Neural progenitor cell (in vitro differentiated cells): Measurements from ENCODE around the gene UGT1A10. TPM values are rescaled to one million over a fixed set of nuclear protein-coding genes. Genes with fewer than 3 reads are reported as not detected.
A peak's percentile ranks its signal among the peaks of the same experiment; 100 is the strongest.

Experiments used
- DNase-seq: peaks from one replicate; pipeline ENCODE4 v3.0.0-alpha.2; 2016; ENCODE audit warnings: low spot score
- H2AFZ ChIP-seq: fragments of 200-600 bp; sonication (generic); replicated peaks from 2 replicates; pipeline ENCODE4 v1.6.1; 2016; ENCODE audit warnings: antibody characterized with exemption
- H3F3A ChIP-seq: fragments of 200-600 bp; sonication (generic); 2 replicates; pipeline ENCODE4 v1.6.1; 2016; ENCODE audit warnings: antibody characterized with exemption, low read depth
- H3K27ac ChIP-seq: fragments of 200-600 bp; sonication (generic); 2 replicates; pipeline ENCODE4 v1.5.1; 2016; ENCODE audit warnings: mild to moderate bottlenecking
- H3K27me3 ChIP-seq: fragments of 200-600 bp; sonication (generic); 2 replicates; pipeline ENCODE4 v1.6.1; 2016; ENCODE audit warnings: mild to moderate bottlenecking, moderate library complexity
- H3K36me3 ChIP-seq: fragments of 200-600 bp; sonication (generic); 2 replicates; pipeline ENCODE4 v1.5.1; 2016
- H3K4me1 ChIP-seq: fragments of 200-600 bp; sonication (generic); 2 replicates; pipeline ENCODE4 v1.6.1; 2016; ENCODE audit warnings: mixed run types
- H3K4me2 ChIP-seq: fragments of 200-600 bp; sonication (generic); 2 replicates; pipeline ENCODE4 v1.6.1; 2016
- H3K4me3 ChIP-seq: fragments of 200-600 bp; sonication (generic); 2 replicates; pipeline ENCODE4 v1.5.1; 2016
- H3K79me2 ChIP-seq: fragments of 200-600 bp; sonication (generic); 2 replicates; pipeline ENCODE4 v1.6.1; 2016; ENCODE audit warnings: low read depth
- H3K9ac ChIP-seq: fragments of 200-600 bp; sonication (generic); 2 replicates; pipeline ENCODE4 v1.6.1; 2016
- H3K9me3 ChIP-seq: fragments of 200-600 bp; sonication (generic); 2 replicates; pipeline ENCODE4 v1.5.1; 2016; ENCODE audit warnings: low read depth
- H4K20me1 ChIP-seq: fragments of 200-600 bp; sonication (generic); 2 replicates; pipeline ENCODE4 v1.6.1; 2016; ENCODE audit warnings: low read depth
- H3K27ac Mint-ChIP-seq: 3 replicates; pipeline ENCODE4 v1.8.0; 2021; ENCODE audit warnings: mixed read lengths
- H3K27me3 Mint-ChIP-seq: 2 replicates; pipeline ENCODE4 v1.8.0; 2022; ENCODE audit warnings: low read depth, mild to moderate bottlenecking, inconsistent platforms, moderate library complexity, mixed read lengths; ENCODE audit not compliant: insufficient read depth
- H3K36me3 Mint-ChIP-seq: 3 replicates; pipeline ENCODE4 v1.8.0; 2021; ENCODE audit warnings: mixed read lengths
- H3K4me1 Mint-ChIP-seq: 3 replicates; pipeline ENCODE4 v1.8.0; 2021; ENCODE audit warnings: mixed read lengths
- H3K4me3 Mint-ChIP-seq: 3 replicates; pipeline ENCODE4 v1.8.0; 2021; ENCODE audit warnings: mild to moderate bottlenecking, moderate library complexity, mixed read lengths
- H3K9me3 Mint-ChIP-seq: 3 replicates; pipeline ENCODE4 v1.8.0; 2020; ENCODE audit warnings: mixed read lengths
- EZH2 ChIP-seq: fragments of 200-600 bp; sonication (generic); IDR thresholded peaks from 2 replicates; pipeline ENCODE4 v1.6.1; 2017; ENCODE audit warnings: antibody characterized with exemption, mild to moderate bottlenecking, moderate library complexity
- EZH2phosphoT487 ChIP-seq: fragments of 200-600 bp; sonication (generic); IDR thresholded peaks from 2 replicates; pipeline ENCODE4 v1.6.1; 2017; ENCODE audit warnings: antibody characterized with exemption
- total RNA-seq: library from RNA; depleted of rRNA; stranded (reverse); fragments of >200 nt; gene quantifications from 2 replicates; pipeline ENCODE4 v1.2.3, GENCODE V29; 2015; ENCODE audit warnings: low replicate concordance
- TF ChIP-seq, protein P1 (sequence below): fragments of 200-600 bp; sonication (generic); IDR thresholded peaks from 2 replicates; pipeline ENCODE4 v1.5.1; 2017; ENCODE audit warnings: antibody characterized with exemption, mild to moderate bottlenecking

Gene UGT1A10
- total RNA-seq, 1 donor from 2014 or later = not detected

DNA sequence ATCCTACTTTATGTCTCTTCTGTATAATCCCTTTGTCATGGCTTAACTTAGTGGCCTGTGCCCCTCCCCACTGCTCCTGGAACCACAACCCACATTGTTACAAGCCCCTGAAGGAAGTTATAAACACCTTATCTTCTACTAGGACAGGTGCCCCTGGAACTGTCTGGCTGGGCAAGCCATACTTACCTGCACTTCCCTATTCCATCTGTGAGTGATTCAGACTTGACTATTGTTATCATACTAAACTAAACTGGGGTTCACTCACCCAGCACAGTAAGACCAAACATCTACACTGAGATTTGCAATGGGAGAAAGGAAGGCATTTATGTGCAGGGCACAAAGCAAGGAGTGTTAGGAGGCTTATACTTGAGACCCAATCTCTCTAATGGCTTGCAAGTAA lies 52.8 kb downstream of the UGT1A10 start:
- Histone ChIP-seq H2AFZ (peak overlapping the region; percentile 28), H3K4me2 (no peak overlapping the region), H3K9ac (no peak overlapping the region), H3K36me3 (no peaks in the 10 kb centered on the region), H3K4me3 (no peak overlapping the region), H3K79me2 (no peaks in the 10 kb centered on the region), H3K4me1 (no peaks in the 10 kb centered on the region), H3K9me3 (no peaks in the 10 kb centered on the region), H4K20me1 (no peaks in the 10 kb centered on the region), H3K27me3 (no peaks in the 10 kb centered on the region), H3F3A (no peaks in the 10 kb centered on the region), H3K27ac (no peak overlapping the region)
- no peaks in the 10 kb centered on the region for H3K9me3 Mint-ChIP-seq
- no peaks in the 10 kb centered on the region for H3K36me3 Mint-ChIP-seq
- no peak overlapping the region for H3K4me3 Mint-ChIP-seq
- TF ChIP-seq EZH2phosphoT487 = no peak
- TF ChIP-seq, protein P1, sequence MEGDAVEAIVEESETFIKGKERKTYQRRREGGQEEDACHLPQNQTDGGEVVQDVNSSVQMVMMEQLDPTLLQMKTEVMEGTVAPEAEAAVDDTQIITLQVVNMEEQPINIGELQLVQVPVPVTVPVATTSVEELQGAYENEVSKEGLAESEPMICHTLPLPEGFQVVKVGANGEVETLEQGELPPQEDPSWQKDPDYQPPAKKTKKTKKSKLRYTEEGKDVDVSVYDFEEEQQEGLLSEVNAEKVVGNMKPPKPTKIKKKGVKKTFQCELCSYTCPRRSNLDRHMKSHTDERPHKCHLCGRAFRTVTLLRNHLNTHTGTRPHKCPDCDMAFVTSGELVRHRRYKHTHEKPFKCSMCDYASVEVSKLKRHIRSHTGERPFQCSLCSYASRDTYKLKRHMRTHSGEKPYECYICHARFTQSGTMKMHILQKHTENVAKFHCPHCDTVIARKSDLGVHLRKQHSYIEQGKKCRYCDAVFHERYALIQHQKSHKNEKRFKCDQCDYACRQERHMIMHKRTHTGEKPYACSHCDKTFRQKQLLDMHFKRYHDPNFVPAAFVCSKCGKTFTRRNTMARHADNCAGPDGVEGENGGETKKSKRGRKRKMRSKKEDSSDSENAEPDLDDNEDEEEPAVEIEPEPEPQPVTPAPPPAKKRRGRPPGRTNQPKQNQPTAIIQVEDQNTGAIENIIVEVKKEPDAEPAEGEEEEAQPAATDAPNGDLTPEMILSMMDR = no peak
- DNase-seq = no peak
- H3K4me1 Mint-ChIP-seq = no peaks in the 10 kb centered on the region
- H3K27ac Mint-ChIP-seq = no peak overlapping the region
- H3K27me3 Mint-ChIP-seq = peaks cover 2% of the 10 kb centered on the region

DNA sequence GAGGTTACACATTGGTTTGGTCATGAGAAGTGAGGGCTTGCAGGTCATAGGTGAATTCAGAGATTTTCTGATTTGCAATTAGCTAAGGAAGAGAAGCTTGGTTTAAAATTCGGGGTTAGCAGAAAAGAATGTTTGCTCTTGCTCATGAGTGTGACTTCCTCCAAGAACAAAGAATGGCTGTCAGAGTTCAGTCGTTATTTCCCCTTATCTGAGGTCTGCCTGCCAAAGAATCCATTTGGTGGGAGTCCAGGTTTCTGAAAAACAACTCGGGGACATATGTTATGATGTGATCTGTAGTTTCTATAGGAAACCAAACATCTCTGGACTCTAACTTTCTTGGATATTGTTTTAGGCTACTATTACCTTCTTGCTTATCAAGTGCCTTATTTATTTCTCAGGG lies 53.3 kb downstream of the UGT1A10 start:
- Histone ChIP-seq H3K27me3 (no peaks in the 10 kb centered on the region), H3K4me2 (no peak overlapping the region), H3K79me2 (no peaks in the 10 kb centered on the region), H3K4me1 (no peaks in the 10 kb centered on the region), H3K9me3 (no peaks in the 10 kb centered on the region), H4K20me1 (no peaks in the 10 kb centered on the region), H3K9ac (no peak overlapping the region), H2AFZ (peak overlapping the region; percentile 28), H3K27ac (no peak overlapping the region), H3K4me3 (no peak overlapping the region), H3K36me3 (no peaks in the 10 kb centered on the region), H3F3A (no peaks in the 10 kb centered on the region)
- H3K9me3 Mint-ChIP-seq = no peaks in the 10 kb centered on the region
- no peak for TF ChIP-seq EZH2phosphoT487
- TF ChIP-seq, protein P1 = no peak
- no peak for TF ChIP-seq EZH2
- no peak overlapping the region for H3K4me3 Mint-ChIP-seq
- peaks cover 2% of the 10 kb centered on the region for H3K27me3 Mint-ChIP-seq
- no peak for DNase-seq
- no peaks in the 10 kb centered on the region for H3K36me3 Mint-ChIP-seq
- H3K4me1 Mint-ChIP-seq = no peaks in the 10 kb centered on the region
- H3K27ac Mint-ChIP-seq = no peak overlapping the region

DNA sequence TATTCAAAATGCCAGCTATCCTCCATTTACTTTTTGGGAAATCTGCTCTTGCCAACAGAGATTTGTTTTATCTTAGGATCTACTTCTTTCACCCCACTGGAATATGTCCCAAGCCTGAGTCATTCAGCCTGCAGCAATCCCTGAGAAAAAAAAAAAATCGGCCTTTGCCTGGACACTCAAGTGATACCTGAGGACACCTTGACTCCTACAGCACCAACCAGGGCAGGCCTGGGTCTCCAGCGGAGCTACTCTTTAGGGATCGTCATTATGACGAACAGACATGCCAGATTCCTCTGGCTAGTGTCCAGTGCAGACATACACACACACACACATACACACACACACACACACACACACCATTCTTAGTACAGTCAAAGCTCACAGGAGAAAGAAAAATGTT lies 54.2 kb downstream of the UGT1A10 start:
- no peak overlapping the region for H3K9ac ChIP-seq
- no peak overlapping the region for H3K4me3 Mint-ChIP-seq
- no peaks in the 10 kb centered on the region for H3K36me3 ChIP-seq
- H3K9me3 Mint-ChIP-seq = no peaks in the 10 kb centered on the region
- no peaks in the 10 kb centered on the region for H3K4me1 Mint-ChIP-seq
- H3K4me1 ChIP-seq = no peaks in the 10 kb centered on the region
- no peaks in the 10 kb centered on the region for H3K9me3 ChIP-seq
- peaks cover 2% of the 10 kb centered on the region for H3K27me3 Mint-ChIP-seq
- no peak overlapping the region for H2AFZ ChIP-seq
- no peaks in the 10 kb centered on the region for H3K79me2 ChIP-seq
- no peaks in the 10 kb centered on the region for H3K27me3 ChIP-seq
- no peak overlapping the region for H3K4me3 ChIP-seq
- H4K20me1 ChIP-seq = no peaks in the 10 kb centered on the region
- TF ChIP-seq EZH2 (no peak), EZH2phosphoT487 (no peak)
- TF ChIP-seq, protein P1 = no peak
- H3K27ac Mint-ChIP-seq = peak overlapping the region; percentile 51
- H3K4me2 ChIP-seq = no peak overlapping the region
- DNase-seq = no peak
- H3K36me3 Mint-ChIP-seq = no peaks in the 10 kb centered on the region
- H3F3A ChIP-seq = no peaks in the 10 kb centered on the region
- no peak overlapping the region for H3K27ac ChIP-seq
